ENCODE results near the gene DAAM1.

DNA sequence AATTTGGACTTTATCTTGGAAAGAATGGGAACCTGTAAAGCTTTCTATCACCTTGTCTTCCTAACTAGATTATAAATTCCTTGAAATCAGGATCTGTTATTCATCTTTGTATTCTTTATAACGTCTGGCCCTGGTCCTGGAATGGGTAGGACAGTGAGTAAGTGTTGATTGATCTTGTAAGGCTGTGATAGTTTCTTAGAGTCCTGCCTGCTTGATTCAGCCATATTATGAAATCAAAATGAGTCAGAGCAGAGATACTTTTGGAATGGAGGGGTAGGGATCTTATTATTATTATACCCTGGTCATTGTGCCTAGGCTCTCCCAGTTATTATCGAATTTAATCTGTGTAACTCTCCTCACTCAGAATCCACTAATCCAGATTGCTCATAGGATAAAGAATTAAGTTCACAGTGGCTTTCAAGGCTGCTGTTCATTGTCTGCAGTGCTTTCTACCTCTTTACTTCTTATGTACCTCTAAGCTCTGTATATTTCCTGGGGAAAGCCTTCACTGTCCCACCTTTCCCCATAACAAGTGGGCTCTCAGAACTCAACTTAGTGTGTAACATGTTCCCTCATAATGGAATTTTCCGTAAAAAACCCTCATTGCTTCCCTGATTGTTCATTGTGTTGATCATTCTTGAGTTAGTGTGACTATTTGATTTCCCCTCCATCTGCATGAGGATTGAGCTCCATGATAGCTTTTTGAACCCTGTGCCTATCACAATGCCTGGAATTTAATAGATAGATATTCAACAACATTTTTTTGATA is 93.3 kb downstream of the DAAM1 start:
- TF ChIP-seq, protein P1, sequence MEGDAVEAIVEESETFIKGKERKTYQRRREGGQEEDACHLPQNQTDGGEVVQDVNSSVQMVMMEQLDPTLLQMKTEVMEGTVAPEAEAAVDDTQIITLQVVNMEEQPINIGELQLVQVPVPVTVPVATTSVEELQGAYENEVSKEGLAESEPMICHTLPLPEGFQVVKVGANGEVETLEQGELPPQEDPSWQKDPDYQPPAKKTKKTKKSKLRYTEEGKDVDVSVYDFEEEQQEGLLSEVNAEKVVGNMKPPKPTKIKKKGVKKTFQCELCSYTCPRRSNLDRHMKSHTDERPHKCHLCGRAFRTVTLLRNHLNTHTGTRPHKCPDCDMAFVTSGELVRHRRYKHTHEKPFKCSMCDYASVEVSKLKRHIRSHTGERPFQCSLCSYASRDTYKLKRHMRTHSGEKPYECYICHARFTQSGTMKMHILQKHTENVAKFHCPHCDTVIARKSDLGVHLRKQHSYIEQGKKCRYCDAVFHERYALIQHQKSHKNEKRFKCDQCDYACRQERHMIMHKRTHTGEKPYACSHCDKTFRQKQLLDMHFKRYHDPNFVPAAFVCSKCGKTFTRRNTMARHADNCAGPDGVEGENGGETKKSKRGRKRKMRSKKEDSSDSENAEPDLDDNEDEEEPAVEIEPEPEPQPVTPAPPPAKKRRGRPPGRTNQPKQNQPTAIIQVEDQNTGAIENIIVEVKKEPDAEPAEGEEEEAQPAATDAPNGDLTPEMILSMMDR (IDR thresholded peaks at IDR 0.05; ENCODE audit: borderline replicate concordance, extremely low read depth, low read length, poor library complexity, severe bottlenecking) = no peak
- TF ChIP-seq EZH2 (IDR thresholded peaks at IDR 0.05; ENCODE audit: borderline replicate concordance, low read depth, low read length, severe bottlenecking) = no peak
